Activated T-helper 2 cell treated with anti-CD3 and anti-CD28 coated beads, Interferon-gamma antibody, Interleukin-2, Interleukin-4, amounts not matched to agents 10 μg/mL and 5 μg/mL and 100 μg/mL, durations not matched to agents 14 hours and 24 hours and 36 hours (primary cell): ENCODE data around the gene DDX10. TPM values are rescaled to one million over a fixed set of nuclear protein-coding genes. Genes with fewer than 3 reads are reported as not detected.

Experiments used
- DNase-seq: peaks from one replicate; pipeline ENCODE4 v3.0.0; 2021; ENCODE audit warnings: low spot score
- H3K27ac Mint-ChIP-seq: one replicate; pipeline ENCODE4 v1.8.0; 2021; ENCODE audit warnings: mixed read lengths
- H3K27me3 Mint-ChIP-seq: one replicate; pipeline ENCODE4 v1.8.0; 2021; ENCODE audit warnings: low read depth, mixed read lengths
- H3K36me3 Mint-ChIP-seq: one replicate; pipeline ENCODE4 v1.8.0; 2021; ENCODE audit warnings: low read depth, mixed read lengths
- H3K4me1 Mint-ChIP-seq: one replicate; pipeline ENCODE4 v1.8.0; 2021; ENCODE audit warnings: low read depth, mixed read lengths
- H3K4me3 Mint-ChIP-seq: one replicate; pipeline ENCODE4 v1.8.0; 2021; ENCODE audit warnings: low read depth, mild to moderate bottlenecking, moderate library complexity, mixed read lengths
- H3K9me3 Mint-ChIP-seq: one replicate; pipeline ENCODE4 v1.8.0; 2021; ENCODE audit warnings: mixed read lengths
- intact Hi-C: fragments of 100-400 bp; cut with micrococcal nuclease; formaldehyde crosslinking; loops from one replicate; pipeline ENCODE4 v1.15.1; 2023
- total RNA-seq: library from RNA; stranded (reverse); gene quantifications from 2 replicates; pipeline ENCODE4 v1.2.3, GENCODE V29; 2022

Gene DDX10
- total RNA-seq, 1 donor from 2014 or later = 57.8 TPM

- intact Hi-C loops = no loop called here
- H3K4me1 Mint-ChIP-seq = peaks cover 5% of the 10 kb centered on the region
- H3K4me3 Mint-ChIP-seq = no peak overlapping the region
- DNase-seq = no peak
- H3K9me3 Mint-ChIP-seq = peaks cover 6% of the 10 kb centered on the region
- H3K27me3 Mint-ChIP-seq = no peaks in the 10 kb centered on the region
- H3K27ac Mint-ChIP-seq = no peak overlapping the region
- H3K36me3 Mint-ChIP-seq = peaks cover 2% of the 10 kb centered on the region
These were observed 227.1 kb downstream of the DDX10 start for GRCh38 chr11:108891909-108892511.

DNA sequence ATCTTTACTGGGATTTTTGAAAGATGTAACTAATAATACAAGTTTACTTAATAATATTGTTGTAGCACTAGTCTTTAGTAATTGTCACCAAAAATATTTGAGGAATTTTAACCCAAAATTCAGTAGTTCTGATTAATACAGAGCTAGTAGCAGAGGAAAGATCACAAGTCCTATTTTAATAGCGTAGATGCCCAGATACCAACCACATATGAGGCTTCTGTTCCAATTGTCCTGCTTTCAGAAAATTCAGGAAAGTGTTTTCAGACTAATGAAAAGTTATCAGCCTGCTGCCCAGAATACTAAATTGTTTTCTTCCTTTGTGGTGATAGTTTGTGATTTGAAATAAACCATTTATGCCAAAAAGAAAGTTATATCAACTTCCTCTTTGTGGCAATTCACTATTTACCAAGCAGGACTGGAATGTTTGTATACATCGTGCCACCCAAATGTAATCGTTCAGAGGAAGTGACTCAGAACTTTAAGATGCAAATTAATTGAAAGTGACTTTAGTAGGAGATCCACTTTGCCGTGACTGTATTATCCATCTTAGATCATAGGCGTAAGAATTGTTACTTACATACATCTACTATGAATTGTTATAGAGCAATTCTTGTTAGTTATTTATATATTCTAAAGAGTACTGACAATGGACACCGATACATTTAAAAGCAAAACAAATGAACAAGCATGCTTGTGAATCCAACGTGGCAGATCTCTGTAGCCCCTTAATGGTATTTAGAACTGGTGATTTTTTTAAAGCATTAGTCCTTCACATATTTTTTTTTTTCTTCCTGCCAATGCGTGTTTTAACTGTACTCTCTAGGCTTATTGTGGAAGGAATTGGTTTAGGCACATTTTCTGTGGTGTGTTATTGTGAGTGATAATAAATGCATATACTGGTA lies 231.0 kb downstream of the DDX10 start:
- intact Hi-C loops = no loop called here
- H3K4me1 Mint-ChIP-seq = peaks cover 8% of the 10 kb centered on the region
- H3K27ac Mint-ChIP-seq = no peak overlapping the region
- no peaks in the 10 kb centered on the region for H3K27me3 Mint-ChIP-seq
- peaks cover 19% of the 10 kb centered on the region for H3K36me3 Mint-ChIP-seq
- peaks cover 20% of the 10 kb centered on the region for H3K9me3 Mint-ChIP-seq
- DNase-seq = no peak
- no peak overlapping the region for H3K4me3 Mint-ChIP-seq

DNA sequence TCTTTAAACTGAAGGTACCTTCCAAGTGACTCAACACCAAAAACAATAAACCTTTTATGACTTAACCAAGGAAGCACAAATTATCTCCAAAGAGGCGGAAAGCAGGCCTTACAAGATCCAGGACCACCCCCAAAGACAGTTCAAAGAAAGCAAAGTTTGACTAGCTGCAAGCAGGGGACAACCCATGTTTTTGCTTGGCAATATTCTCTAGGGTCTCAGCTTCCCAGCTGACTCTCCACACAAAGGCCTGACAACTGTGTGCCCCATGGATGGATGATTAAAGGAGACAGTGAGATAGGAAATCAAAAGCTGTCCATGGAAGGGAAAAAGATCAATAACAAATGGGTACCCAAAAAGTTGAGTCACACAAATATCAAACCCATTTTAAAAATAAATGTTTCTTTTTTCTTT lies 232.2 kb downstream of the DDX10 start:
- H3K27me3 Mint-ChIP-seq = no peaks in the 10 kb centered on the region
- intact Hi-C loops = no loop called here
- H3K4me3 Mint-ChIP-seq = no peak overlapping the region

GRCh38 chr11:108897916-108898315 lies 233.0 kb downstream of the DDX10 start:
- H3K9me3 Mint-ChIP-seq = peaks cover 20% of the 10 kb centered on the region
- no peak for DNase-seq
- intact Hi-C loops = no loop called here
- no peak overlapping the region for H3K27ac Mint-ChIP-seq
- H3K4me1 Mint-ChIP-seq = peaks cover 8% of the 10 kb centered on the region
- H3K4me3 Mint-ChIP-seq = no peak overlapping the region
- peaks cover 19% of the 10 kb centered on the region for H3K36me3 Mint-ChIP-seq
- no peaks in the 10 kb centered on the region for H3K27me3 Mint-ChIP-seq

More for the DNA sequence above, 232.2 kb downstream of the DDX10 start:
- Mint-ChIP-seq H3K36me3 (peaks cover 19% of the 10 kb centered on the region), H3K9me3 (peaks cover 20% of the 10 kb centered on the region), H3K4me1 (peaks cover 8% of the 10 kb centered on the region), H3K27ac (no peak overlapping the region)
- DNase-seq = no peak

DNA sequence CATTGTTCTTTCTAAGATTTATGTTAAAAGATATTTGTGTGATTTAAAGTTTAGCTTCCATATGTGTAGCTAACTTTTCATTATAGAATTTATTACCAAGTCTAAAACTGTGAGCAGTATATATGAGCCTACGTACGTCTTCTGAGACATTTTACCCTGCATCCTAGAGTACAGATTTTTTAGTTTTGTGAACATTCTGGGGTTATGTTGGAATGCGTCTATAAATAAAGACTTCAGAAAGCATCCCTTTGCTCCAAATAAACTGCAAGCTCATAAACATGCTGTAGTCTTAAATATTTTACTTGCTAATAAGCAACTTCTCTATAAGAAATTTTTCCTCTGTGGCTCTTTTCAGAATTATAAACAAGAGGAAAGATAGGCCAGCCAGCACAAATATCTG lies 236.5 kb downstream of the DDX10 start:
- Mint-ChIP-seq H3K27me3 (no peaks in the 10 kb centered on the region), H3K9me3 (peaks cover 14% of the 10 kb centered on the region), H3K4me1 (peaks cover 3% of the 10 kb centered on the region), H3K36me3 (peaks cover 19% of the 10 kb centered on the region), H3K4me3 (no peak overlapping the region), H3K27ac (no peak overlapping the region)
- intact Hi-C loops = no loop called here
- DNase-seq = no peak

DNA sequence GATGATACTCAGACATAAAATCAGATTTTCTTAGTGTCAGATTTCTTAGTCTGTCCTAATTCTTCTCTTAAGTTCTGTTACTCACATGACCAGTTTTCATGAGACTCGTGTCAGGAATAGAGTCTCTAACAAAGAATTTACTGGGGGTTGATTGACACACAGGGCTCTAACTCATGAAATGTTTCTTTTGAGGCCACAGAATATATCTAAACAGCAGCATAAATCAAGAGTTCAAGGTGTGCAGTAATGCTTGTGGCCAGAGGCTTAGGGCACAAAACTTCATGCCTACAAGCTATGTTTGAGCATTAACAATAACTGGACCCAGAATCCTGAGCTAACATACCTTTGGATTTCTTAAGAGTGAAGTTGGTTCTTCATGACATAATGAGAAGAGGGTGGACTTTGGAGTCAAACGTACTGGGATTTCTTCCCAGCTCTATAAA lies 237.2 kb downstream of the DDX10 start:
- Mint-ChIP-seq H3K4me3 (no peak overlapping the region), H3K27ac (no peak overlapping the region), H3K27me3 (no peaks in the 10 kb centered on the region), H3K4me1 (peaks cover 3% of the 10 kb centered on the region), H3K9me3 (peaks cover 14% of the 10 kb centered on the region), H3K36me3 (peaks cover 17% of the 10 kb centered on the region)
- intact Hi-C loops = no loop called here
- no peak for DNase-seq

DNA sequence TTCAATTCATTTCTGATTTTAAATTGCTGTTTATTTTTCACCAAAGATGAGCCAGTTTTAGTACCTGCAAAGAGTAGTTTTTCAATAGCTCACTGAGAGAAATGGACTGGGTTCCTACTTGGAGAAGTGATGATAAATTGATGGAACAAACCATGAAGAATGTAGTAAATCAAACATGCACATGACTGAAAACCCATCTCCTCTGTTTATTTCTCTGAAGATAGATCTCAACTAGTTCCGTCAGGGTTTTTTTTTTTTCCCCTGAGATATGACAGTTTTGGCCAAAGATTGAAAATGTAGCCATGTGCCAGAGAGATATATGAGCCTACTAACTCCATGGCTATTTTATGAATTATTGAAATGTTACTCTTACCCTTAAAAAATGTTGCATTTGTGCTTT lies 239.6 kb downstream of the DDX10 start:
- DNase-seq = no peak
- H3K9me3 Mint-ChIP-seq = no peaks in the 10 kb centered on the region
- H3K4me3 Mint-ChIP-seq = no peak overlapping the region
- H3K27ac Mint-ChIP-seq = no peak overlapping the region
- peaks cover 3% of the 10 kb centered on the region for H3K36me3 Mint-ChIP-seq
- H3K4me1 Mint-ChIP-seq = peaks cover under 1% of the 10 kb centered on the region
- H3K27me3 Mint-ChIP-seq = no peaks in the 10 kb centered on the region
- intact Hi-C loops = no loop called here

- intact Hi-C loops = no loop called here
- no peaks in the 10 kb centered on the region for H3K9me3 Mint-ChIP-seq
- H3K27me3 Mint-ChIP-seq = no peaks in the 10 kb centered on the region
- H3K4me1 Mint-ChIP-seq = peaks cover 4% of the 10 kb centered on the region
- H3K36me3 Mint-ChIP-seq = no peaks in the 10 kb centered on the region
- DNase-seq = no peak
- no peak overlapping the region for H3K4me3 Mint-ChIP-seq
- H3K27ac Mint-ChIP-seq = no peak overlapping the region
These were observed 241.5 kb downstream of the DDX10 start for GRCh38 chr11:108906329-108906728.

DNA sequence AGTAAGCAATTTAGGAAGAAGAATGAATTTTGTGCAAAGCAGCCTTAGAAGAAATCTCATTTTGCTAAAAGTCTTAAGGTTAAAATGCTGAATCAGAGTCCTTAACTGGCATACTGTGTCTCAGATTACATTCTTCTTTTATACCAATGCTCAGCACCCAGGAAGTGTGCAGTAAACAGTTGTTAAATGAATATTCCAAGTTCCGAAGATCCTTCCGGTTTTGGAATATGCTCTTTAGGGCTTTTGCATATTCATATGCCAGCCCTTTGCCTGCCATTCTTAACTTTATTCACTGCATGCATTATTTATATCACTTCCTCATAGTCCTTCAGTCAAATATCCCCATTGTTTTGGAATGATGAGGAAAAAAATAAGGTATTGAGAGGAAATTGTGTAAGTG lies 242.0 kb downstream of the DDX10 start:
- H3K4me3 Mint-ChIP-seq = no peak overlapping the region

DNA sequence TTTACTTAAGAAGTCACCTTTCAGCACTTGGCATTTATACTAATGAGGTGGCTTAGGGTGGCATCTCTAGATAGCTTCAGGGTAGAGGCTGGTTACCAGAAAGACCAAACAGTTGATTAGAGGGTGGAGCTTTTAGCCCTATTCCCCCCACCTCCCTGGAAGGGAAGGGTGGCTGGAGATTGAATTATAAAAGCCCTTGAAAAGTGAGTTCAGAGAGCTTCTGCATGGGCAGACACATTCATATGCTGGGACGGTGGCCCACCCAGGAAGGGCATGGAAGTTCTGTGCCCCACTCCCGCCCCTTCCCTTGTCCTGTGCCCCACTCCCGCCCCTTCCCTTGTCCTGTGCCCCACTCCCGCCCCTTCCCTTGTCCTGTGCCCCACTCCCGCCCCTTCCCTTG lies 244.2 kb downstream of the DDX10 start:
- intact Hi-C loops = no loop called here
- Mint-ChIP-seq H3K27ac (no peak overlapping the region), H3K4me3 (no peak overlapping the region), H3K4me1 (peaks cover 4% of the 10 kb centered on the region), H3K36me3 (no peaks in the 10 kb centered on the region), H3K9me3 (no peaks in the 10 kb centered on the region), H3K27me3 (no peaks in the 10 kb centered on the region)
- no peak for DNase-seq

More for the DNA sequence above, 242.0 kb downstream of the DDX10 start:
- DNase-seq = no peak
- no peaks in the 10 kb centered on the region for H3K27me3 Mint-ChIP-seq
- H3K9me3 Mint-ChIP-seq = no peaks in the 10 kb centered on the region
- H3K36me3 Mint-ChIP-seq = no peaks in the 10 kb centered on the region
- intact Hi-C loops = no loop called here
- peaks cover 4% of the 10 kb centered on the region for H3K4me1 Mint-ChIP-seq
- no peak overlapping the region for H3K27ac Mint-ChIP-seq

DNA sequence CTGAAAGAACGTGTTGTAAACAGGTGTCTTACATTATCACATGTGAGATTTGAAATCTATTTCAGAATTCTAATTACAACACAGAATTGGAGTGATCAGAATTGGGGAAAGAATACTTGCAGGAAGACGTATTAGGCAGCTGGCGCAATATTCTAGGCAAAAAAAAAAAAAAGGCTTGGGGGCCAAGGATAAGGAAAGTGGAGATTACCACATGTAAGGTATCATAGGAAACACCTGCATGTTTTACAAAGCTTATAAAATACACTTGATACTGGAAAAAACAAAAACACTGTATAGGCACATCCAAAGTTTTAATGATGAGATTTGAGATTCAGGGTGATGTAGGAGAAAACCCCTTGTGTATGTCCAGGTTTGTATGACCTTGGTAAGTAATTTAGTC lies 245.1 kb downstream of the DDX10 start:
- H3K27ac Mint-ChIP-seq = no peak overlapping the region
- intact Hi-C loops = no loop called here

GRCh38 chr11:108912581-108912980 lies 247.7 kb downstream of the DDX10 start:
- Mint-ChIP-seq H3K9me3 (no peaks in the 10 kb centered on the region), H3K27ac (no peak overlapping the region), H3K4me1 (peaks cover 7% of the 10 kb centered on the region), H3K36me3 (peaks cover 1% of the 10 kb centered on the region), H3K4me3 (no peak overlapping the region), H3K27me3 (no peaks in the 10 kb centered on the region)
- no peak for DNase-seq
- intact Hi-C loops = no loop called here

More for the DNA sequence above, 245.1 kb downstream of the DDX10 start:
- Mint-ChIP-seq H3K27me3 (no peaks in the 10 kb centered on the region), H3K36me3 (no peaks in the 10 kb centered on the region), H3K4me1 (peaks cover 4% of the 10 kb centered on the region), H3K4me3 (no peak overlapping the region), H3K9me3 (no peaks in the 10 kb centered on the region)
- no peak for DNase-seq

DNA sequence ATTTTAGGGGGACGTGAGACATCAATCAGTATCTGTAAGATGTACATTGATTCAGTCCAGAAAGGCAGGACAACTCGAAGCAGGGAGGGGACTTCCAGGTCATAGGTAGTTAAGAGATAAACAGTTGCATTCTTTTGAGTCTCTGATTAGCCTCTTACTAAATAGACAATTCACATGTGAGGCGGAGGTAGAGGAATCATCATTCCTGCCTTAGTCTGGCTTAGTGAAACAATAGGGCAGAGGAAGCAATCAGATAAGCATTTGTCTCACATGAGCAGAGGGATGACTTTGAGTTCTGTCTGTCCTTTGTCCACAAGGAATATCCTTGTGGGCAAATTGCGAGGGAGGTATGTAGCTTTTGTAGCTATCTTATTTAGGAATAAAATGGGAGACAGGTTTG lies 248.3 kb downstream of the DDX10 start:
- Mint-ChIP-seq H3K36me3 (peaks cover 3% of the 10 kb centered on the region), H3K4me3 (no peak overlapping the region), H3K27me3 (no peaks in the 10 kb centered on the region), H3K4me1 (peaks cover 7% of the 10 kb centered on the region), H3K9me3 (no peaks in the 10 kb centered on the region), H3K27ac (no peak overlapping the region)
- intact Hi-C loops = no loop called here
- no peak for DNase-seq
